ENCODE data around the gene TPM1.
"Not testable (repeated sequence)": the region's sequence is repeated elsewhere in the genome, so short reads cannot be mapped to it uniquely, and the experiment has no call there.

TPM1 gene

GRCh38 chr15:63041974-63042876 lies at the start of gene TPM1:
Gene TPM1 (plus strand): TSS chr15:63042747. CDS start chr15:63042830, 83 bp downstream.
- DNase-seq, result no peak

GRCh38 chr15:62993066-62993465 lies 49.5 kb upstream of the TPM1 start:
- DNase-seq, result no peak

DNA sequence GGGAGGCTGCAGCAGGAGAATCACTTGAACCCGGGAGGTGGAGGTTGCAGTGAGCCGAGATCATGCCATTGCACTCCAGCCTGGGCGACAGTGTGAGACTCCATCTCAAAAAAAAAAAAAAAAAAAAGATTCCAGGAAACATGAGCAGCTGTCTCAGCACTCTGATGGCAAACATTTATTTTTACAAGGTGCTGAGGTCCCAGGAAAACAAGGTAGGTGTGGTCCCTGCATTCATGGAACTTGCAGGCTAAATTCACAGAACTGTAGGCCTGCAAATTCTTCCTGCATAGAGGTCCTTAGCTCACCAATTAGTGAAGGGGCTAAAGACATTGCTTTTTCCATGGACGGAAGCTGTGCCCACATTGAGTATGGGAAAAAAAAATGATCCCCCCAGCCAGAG lies 48.9 kb upstream of the TPM1 start:
- DNase-seq, result not testable (repeated sequence)

GRCh38 chr15:62994439-62994838 lies 48.1 kb upstream of the TPM1 start:
- no peak for DNase-seq

GRCh38 chr15:62994975-62995681 lies 47.4 kb upstream of the TPM1 start:
- DNase-seq, result no peak

- DNase-seq, result no peak
Observed at GRCh38 chr15:62997441-62997840, 45.1 kb upstream of the TPM1 start.

DNA sequence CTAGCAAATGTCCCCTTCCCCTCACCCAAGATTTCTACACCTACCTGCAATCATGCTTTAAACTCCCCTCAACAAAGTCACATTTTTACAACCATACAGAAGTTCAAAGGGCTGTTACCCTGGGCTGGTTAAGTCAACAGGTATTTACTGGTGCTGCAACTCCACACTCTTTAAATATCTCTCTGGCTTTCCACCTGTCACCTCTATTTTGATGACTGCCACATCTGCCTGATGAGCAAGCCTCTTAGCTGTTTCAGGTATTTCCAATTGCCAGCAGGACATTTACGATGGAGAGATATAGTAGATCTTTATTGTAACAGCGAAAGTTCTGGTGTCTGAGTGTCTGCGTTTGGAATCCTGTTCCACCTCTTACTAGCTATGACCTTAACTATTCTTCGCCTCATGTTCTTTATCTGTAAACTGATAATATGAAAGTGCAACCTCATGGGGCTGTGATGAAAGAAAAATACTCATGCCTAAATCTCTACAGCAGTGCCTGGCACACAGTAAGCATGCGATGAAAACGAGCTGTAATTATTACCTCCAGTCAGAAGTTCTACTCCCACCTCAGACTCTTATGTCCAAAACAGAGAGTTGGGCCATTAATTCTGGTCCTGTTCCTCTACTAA lies 44.2 kb upstream of the TPM1 start:
- no peak for DNase-seq

- no peak for DNase-seq
Observed at GRCh38 chr15:62999178-62999577, 43.4 kb upstream of the TPM1 start.

DNA sequence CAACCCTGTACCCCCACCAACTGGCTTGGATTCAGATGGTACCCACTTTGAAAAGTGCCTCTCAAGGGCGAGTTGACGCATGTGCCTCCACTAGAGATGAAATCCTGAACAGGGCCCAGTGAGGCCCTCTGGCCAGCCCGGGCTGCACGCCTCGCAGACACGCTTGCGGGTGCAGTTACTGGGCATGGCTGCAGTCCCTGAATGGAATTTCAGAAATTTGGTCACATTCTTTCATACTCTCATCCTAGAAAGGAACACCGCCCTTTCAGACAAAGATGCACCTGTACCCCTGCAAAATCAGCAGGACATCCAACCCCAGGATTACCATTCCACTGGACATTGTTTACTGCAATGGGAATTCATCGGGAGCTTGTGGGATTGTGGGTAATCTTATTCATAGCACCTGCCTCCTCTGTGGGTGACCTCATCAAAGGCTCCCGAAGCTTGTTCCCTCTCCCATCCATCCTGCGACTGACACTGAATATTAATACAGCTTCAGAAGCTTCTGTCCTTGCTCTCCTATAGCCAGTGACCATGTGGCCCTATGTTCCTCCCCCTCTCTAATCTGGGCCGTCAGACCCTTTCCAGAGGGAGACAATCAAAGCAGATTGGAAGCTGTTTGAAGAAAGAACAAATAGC lies 42.5 kb upstream of the TPM1 start:
- no peak for DNase-seq

DNA sequence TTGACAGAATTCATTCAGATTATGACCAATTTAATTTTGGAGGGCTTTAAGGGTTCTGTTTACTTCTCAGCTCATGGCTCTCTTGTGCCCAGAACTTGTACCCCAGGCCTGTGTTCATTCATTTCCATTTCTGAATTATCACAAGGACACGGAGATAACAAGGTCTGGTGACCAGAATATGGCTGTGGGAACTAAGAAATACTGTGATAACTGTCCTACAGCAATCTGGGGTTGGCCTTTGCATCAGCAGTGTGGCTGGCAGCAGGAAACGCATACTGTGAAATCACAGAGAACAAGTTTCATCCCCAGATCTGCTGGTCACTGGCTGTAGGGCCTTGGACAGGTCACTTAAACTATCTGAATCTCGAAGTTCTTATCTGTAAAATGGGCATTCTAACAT lies 41.8 kb upstream of the TPM1 start:
- DNase-seq, result no peak

GRCh38 chr15:63004211-63004610 lies 38.3 kb upstream of the TPM1 start:
- DNase-seq, result no peak

DNA sequence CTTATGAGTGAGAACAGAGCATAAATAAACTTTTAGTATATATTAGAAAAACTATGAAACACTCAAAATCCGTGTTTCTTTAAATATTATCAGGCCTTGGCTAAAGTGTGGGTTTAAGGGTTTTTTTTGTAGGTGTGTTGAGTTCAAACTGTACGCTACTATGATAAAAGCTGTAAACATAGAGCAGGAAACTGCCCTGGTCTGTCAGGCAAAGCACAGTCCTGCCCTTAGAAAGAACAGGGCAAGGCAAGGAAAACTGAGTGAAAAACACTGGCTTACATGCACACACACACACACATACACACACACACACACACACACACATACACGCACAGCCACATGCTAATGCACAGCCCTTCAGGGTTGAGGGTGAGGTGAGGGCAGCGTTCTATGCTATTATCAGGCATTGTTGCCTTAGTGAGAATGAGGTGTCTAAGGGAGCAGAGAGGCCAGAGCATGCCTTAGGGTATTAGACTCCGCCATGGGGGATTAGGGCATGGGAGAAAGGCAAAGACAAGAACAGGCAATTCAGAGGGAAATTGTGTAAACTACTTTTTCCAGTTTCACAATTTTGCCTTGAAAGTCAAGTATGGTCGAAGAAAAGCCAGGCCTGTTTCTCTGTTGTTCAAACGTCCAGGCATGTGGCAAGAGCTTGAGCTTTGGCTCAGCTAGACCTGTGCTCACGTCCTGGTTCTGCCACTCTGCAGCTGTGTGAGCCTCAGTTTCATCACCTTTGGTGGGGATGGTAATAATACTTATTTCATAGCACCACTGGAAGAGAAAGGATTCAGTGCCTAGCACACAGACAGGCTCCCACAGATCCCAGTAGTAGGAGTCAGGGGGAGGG lies 36.3 kb upstream of the TPM1 start:
- DNase-seq, result no peak

DNA sequence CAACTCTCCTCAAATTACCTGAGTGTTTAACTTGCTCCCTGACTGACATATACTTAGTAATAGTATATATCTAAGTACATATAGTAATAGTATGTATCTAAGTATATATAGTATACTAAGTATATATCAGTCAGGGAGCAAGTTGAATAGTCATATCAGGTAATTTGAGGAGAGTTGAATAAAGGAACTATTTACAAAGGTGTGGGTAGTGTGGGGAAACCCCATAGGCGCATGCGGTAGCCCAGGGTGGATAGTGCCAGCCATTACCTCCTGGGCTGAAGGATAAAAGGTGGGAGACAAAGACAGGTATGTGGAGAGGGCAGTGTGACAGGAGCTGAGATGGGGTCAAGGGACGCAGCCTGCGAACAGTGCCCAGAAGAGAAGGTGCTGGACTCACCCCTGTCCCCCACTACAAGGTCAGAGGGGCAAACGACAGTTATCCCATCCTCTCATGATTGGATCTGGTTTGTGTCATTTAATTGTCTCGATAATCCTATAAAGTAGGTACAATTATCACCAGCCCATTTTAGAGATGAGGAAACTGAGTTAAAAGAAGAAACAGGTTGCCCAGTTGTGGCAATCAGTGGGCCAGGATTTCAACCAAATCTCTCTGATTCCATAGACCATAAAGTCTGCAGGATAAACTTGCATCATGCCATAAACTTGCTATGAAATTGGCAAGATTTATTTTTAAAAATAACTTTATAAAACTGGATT lies 34.1 kb upstream of the TPM1 start:
- DNase-seq, result no peak

DNA sequence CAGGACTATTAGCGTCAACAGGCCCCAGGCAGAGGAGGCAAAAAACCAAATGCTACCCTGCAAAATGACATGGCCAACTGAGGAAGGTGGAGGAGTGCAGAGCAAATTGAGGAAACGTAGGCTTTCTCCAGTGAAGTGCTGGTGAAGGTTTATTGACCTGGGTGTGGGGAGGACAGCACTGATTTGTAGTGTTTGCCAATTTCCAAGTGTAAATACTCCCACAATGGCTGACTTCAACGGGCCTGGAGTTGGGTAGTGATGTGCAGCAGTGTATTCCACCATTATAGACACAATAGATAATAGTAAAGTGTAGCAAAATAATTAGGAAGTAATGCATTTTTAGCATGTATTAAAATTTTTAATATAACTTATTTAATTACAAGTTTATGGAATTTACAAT lies 32.2 kb upstream of the TPM1 start:
- no peak for DNase-seq

DNA sequence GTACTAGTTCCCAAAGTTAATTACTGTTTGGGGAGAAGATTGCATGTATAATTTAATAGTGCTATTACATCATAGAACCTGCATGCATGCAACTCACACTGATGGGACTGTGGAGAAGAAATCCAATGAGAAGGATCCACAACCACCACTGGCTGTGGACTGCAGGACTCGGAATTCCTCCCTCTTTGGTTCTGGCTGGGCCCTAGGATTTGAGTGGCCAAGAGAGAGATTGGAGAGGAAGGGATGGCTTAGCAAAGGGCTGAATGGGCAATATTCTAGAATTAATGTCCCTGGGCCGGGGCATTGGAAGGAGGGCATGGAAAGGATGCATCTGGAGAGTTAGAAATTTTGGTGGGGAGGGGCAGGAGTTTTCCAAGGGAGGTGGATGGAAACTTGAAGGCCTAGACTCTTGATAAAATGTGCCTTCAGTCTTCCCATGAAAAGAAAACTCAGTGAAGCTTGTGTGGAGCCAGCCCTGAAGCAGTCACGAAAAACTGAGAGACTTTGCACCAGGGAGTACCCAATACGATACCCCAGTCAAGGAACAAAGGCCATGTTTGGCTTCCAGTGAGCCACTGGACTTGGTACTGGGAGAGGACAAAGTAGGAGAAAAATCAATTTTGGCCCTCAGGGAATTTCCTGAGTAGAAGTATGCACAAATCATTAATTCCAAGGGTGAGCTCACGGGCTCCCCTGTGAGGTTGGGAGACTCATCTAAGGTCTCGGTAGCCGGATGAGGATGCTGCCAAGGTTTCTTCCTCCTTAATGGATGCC lies 31.4 kb upstream of the TPM1 start:
- DNase-seq, result no peak

DNA sequence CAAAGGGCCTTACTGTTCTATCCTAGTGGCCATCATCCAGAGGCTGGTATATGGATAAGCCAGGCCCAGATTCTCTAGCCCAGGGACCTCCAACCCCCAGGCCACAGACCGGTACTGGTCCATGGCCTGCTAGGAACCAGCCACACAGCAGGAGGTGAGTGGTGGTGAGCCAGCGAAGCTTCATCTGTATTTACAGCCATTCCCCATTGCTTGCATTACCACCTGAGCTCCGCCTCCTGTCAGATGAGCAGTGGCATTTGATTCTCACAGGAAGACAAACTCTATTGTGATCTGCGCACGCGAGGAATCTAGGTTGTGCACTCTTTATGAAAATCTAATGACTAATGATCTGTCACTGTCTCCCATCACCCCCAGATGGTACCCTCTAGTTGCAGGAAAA lies 30.1 kb upstream of the TPM1 start:
- DNase-seq, result no peak

- DNase-seq, result no peak
Observed at GRCh38 chr15:63013052-63013808, 29.3 kb upstream of the TPM1 start.

DNA sequence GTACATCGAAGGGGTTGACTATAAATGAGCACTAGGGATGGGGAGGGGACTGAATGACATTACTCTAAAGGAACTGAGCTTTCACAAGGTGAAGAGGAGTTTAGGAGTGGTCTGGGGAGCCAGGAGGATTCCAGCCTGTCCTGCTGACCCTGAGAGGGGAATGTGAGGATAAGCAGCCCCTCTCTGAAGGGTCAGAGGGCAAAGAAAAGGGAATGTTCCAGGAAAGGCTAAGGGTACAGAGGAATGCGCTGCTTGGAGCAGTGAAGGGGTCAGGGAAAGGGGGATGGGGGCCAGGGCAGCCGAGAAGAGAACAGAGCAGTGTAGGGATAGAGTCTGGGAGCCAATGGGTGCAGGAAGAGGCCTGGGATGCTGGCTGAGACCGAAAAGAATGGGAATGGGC lies 28.0 kb upstream of the TPM1 start:
- DNase-seq, result no peak

- DNase-seq, result no peak
Observed at GRCh38 chr15:63015618-63016017, 26.9 kb upstream of the TPM1 start.

DNA sequence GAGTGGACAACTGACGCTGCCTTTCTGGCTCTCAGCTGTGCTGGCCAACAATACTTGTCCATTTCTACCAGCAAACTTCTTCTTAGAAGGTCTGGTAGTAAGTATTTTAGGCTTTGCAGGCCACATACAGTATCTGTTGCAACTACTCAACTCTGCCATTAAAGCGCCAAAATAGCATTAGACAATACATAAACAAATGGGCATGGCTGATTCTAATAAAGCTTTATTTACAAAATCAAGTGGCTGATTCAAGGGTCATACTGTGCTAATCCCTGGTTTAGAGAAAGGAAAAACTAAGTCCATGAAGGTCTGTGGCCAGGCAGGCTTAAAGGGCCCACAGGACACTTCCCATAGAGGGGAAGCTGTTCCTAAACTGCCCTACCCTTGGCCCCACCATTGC lies 26.3 kb upstream of the TPM1 start:
- no peak for DNase-seq
